Epithelial cell of esophagus (primary cell): ENCODE measurements around the gene CFAP53.

ENCODE experiments used
- DNase-seq: peaks from one replicate; pipeline ENCODE4 v3.0.0; 2010; ENCODE audit warnings: low read depth
- H3K4me3 ChIP-seq: 2 replicates; pipeline ENCODE4 v1.5.1; 2011; ENCODE audit warnings: mild to moderate bottlenecking, low read length, control low read depth
- CTCF ChIP-seq: IDR thresholded peaks from 2 replicates; pipeline ENCODE4 v1.5.1; 2011; ENCODE audit warnings: low read depth, mild to moderate bottlenecking, low read length, control low read depth, inconsistent platforms; ENCODE audit not compliant: insufficient read depth; ENCODE audit errors: missing control alignments

Gene CFAP53

GRCh38 chr18:50287028-50287440 lies 20.7 kb upstream of the CFAP53 start:
- peak overlapping the region; percentile 95 for H3K4me3 ChIP-seq
- TF ChIP-seq CTCF, result no peak
- DNase-seq, result no peak

GRCh38 chr18:50286391-50287027 lies 20.2 kb upstream of the CFAP53 start:
- peak; percentile 45 for DNase-seq
- H3K4me3 ChIP-seq, result peak overlapping the region; percentile 95
- no peak for TF ChIP-seq CTCF

GRCh38 chr18:50285631-50286321 lies 19.5 kb upstream of the CFAP53 start:
- no peak for DNase-seq
- H3K4me3 ChIP-seq, result no peak overlapping the region
- TF ChIP-seq CTCF, result no peak

GRCh38 chr18:50285071-50285470 lies 18.8 kb upstream of the CFAP53 start:
- no peak overlapping the region for H3K4me3 ChIP-seq

GRCh38 chr18:50284255-50284885 lies 18.1 kb upstream of the CFAP53 start:
- DNase-seq, result peak; percentile 94
- no peak overlapping the region for H3K4me3 ChIP-seq
- no peak for TF ChIP-seq CTCF

More at GRCh38 chr18:50285071-50285470, 18.8 kb upstream of the CFAP53 start:
- no peak for TF ChIP-seq CTCF
- DNase-seq, result no peak

GRCh38 chr18:50283469-50284209 lies 17.3 kb upstream of the CFAP53 start:
- no peak for TF ChIP-seq CTCF
- no peak for DNase-seq
- no peak overlapping the region for H3K4me3 ChIP-seq
